Peyer's patch (tissue), 4 donors: ENCODE data around the gene TSTD2. TPM values are rescaled to one million over a fixed set of nuclear protein-coding genes. Genes with fewer than 3 reads are reported as not detected.

Experiments used
- DNase-seq, 3 donors: peaks; one replicate each; pipeline ENCODE4 v3.0.0-alpha.2; 2017 to 2019
- H3K27ac ChIP-seq, 4 donors: fragments of 200-600 bp; sonication (generic); one replicate each; pipeline ENCODE4 v1.5.1; 2016 to 2019
- H3K27me3 ChIP-seq, 2 donors: fragments of 200-600 bp; sonication (generic); one replicate each; pipeline ENCODE4 v1.5.1; 2019
- H3K36me3 ChIP-seq, 3 donors: fragments of 200-600 bp; sonication (generic); one replicate each; pipeline ENCODE4 v1.5.1; 2016 to 2019
- H3K4me1 ChIP-seq, 4 donors: fragments of 200-600 bp; sonication (generic); one replicate each; pipeline ENCODE4 v1.5.1; 2016 to 2019
- H3K4me3 ChIP-seq, 4 donors: fragments of 200-600 bp; sonication (generic); 1 replicate in 3 of 4; 2 replicates in 1 of 4; pipeline ENCODE4 v1.5.1; 2016 to 2019; ENCODE audit warnings: mild to moderate bottlenecking in 1 of 4
- H3K9me3 ChIP-seq, 4 donors: fragments of 200-600 bp; sonication (generic); one replicate each; pipeline ENCODE4 v1.5.1; 2016 to 2019; ENCODE audit warnings: mild to moderate bottlenecking in 1 of 4
- POLR2A ChIP-seq, 2 donors: fragments of 450-650 bp; IDR thresholded peaks; one replicate each; pipeline ENCODE4 v1.5.1; 2017; ENCODE audit warnings: antibody characterized with exemption in 2 of 2, mild to moderate bottlenecking in 2 of 2, moderate library complexity in 2 of 2
- total RNA-seq, 4 donors: library from RNA; depleted of rRNA; stranded (reverse); fragments of >200 nt; gene quantifications; one replicate each; pipeline ENCODE4 v1.1.0, GENCODE V29; 2016
- TF ChIP-seq, protein P1 (sequence below), 6 experiments: fragments of 450-650 bp in 4 of 6; fragments of 200-600 bp in 2 of 6; sonication (generic) in 1 of 6; IDR thresholded peaks; one replicate each; pipeline ENCODE4 v1.5.1; 2017 to 2019; ENCODE audit warnings: antibody characterized with exemption in 6 of 6, mild to moderate bottlenecking in 3 of 6, moderate library complexity in 1 of 6

Gene TSTD2
- 10 to 100 TPM; 17.2 to 32.2 (median 21.8) TPM for total RNA-seq

GRCh38 chr9:97632985-97633858 lies at the start of gene TSTD2, which contains the start of gene NCBP1:
TSTD2 (minus strand) TSS chr9:97633368; CDS start chr9:97627562, 5,806 bp downstream.
NCBP1 (plus strand) TSS chr9:97633821; CDS start chr9:97633882, 61 bp downstream.
- peak; percentile 88 to 91 for TF ChIP-seq POLR2A (IDR thresholded peaks at IDR 0.05)
- TF ChIP-seq, protein P1, sequence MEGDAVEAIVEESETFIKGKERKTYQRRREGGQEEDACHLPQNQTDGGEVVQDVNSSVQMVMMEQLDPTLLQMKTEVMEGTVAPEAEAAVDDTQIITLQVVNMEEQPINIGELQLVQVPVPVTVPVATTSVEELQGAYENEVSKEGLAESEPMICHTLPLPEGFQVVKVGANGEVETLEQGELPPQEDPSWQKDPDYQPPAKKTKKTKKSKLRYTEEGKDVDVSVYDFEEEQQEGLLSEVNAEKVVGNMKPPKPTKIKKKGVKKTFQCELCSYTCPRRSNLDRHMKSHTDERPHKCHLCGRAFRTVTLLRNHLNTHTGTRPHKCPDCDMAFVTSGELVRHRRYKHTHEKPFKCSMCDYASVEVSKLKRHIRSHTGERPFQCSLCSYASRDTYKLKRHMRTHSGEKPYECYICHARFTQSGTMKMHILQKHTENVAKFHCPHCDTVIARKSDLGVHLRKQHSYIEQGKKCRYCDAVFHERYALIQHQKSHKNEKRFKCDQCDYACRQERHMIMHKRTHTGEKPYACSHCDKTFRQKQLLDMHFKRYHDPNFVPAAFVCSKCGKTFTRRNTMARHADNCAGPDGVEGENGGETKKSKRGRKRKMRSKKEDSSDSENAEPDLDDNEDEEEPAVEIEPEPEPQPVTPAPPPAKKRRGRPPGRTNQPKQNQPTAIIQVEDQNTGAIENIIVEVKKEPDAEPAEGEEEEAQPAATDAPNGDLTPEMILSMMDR (IDR thresholded peaks at IDR 0.05), result peak in 3 of 6 experiments; percentile 12 to 17 (median 15)
- H3K36me3 ChIP-seq, result no peaks in the 10 kb centered on the region
- H3K9me3 ChIP-seq, result no peaks in the 10 kb centered on the region
- DNase-seq, result peak; percentile 95 to 99 (median 98)
- peak within 1 kb of the TSS; percentile 93 to 99 (median 94) for H3K27ac ChIP-seq
- peaks cover 0 to 43% (median 0%) of the 10 kb centered on the region in 4 donors for H3K4me1 ChIP-seq
- H3K27me3 ChIP-seq, result no peaks in the 10 kb centered on the region
- peak within 1 kb of the TSS; percentile 61 to 97 (median 84) for H3K4me3 ChIP-seq

- DNase-seq, result no peak
- H3K4me1 ChIP-seq, result no peaks in the 10 kb centered on the region
- H3K4me3 ChIP-seq, result no peak overlapping the region
- no peaks in the 10 kb centered on the region for H3K9me3 ChIP-seq
- H3K27me3 ChIP-seq, result no peaks in the 10 kb centered on the region
- no peak for TF ChIP-seq POLR2A (IDR thresholded peaks at IDR 0.05)
- TF ChIP-seq, protein P1 (IDR thresholded peaks at IDR 0.05), result no peak
- H3K27ac ChIP-seq, result no peak overlapping the region
- H3K36me3 ChIP-seq, result peaks cover 0 to 85% (median 0%) of the 10 kb centered on the region in 3 donors
Measured at GRCh38 chr9:97682242-97682641, 49.1 kb upstream of the TSTD2 start.

GRCh38 chr9:97675655-97676054 lies 42.5 kb upstream of the TSTD2 start:
- no peak overlapping the region for H3K4me3 ChIP-seq
- H3K9me3 ChIP-seq, result no peaks in the 10 kb centered on the region
- H3K27ac ChIP-seq, result no peak overlapping the region
- no peak for TF ChIP-seq POLR2A (IDR thresholded peaks at IDR 0.05)
- TF ChIP-seq, protein P1 (IDR thresholded peaks at IDR 0.05), result no peak
- DNase-seq, result no peak
- H3K27me3 ChIP-seq, result no peaks in the 10 kb centered on the region
- H3K36me3 ChIP-seq, result peaks cover 0 to 94% (median 0%) of the 10 kb centered on the region in 3 donors
- H3K4me1 ChIP-seq, result no peaks in the 10 kb centered on the region

DNA sequence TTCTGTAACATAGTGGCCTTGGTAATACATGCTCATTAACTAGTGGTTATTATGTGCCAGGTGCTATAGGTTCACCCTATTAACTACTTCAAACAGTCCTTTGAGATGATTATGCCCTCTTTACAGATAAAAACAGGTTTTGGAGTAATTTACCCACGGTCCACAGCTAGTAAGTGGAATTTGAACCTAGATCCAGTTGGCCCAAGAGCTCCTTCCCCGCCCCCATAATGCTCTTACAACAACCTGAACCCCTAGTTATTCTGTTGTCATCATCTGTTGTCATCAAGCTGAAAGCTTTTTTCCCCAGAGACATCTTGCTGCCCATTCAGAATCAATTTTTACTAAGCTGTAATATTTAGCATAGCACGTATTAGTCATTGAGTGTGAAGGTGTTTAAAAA lies 40.8 kb upstream of the TSTD2 start:
- DNase-seq, result no peak
- H3K4me1 ChIP-seq, result no peaks in the 10 kb centered on the region
- H3K27me3 ChIP-seq, result no peaks in the 10 kb centered on the region
- no peaks in the 10 kb centered on the region for H3K9me3 ChIP-seq
- no peak overlapping the region for H3K4me3 ChIP-seq
- no peak for TF ChIP-seq POLR2A (IDR thresholded peaks at IDR 0.05)
- TF ChIP-seq, protein P1 (IDR thresholded peaks at IDR 0.05), result no peak
- peaks cover 0 to 99% (median 0%) of the 10 kb centered on the region in 3 donors for H3K36me3 ChIP-seq
- no peak overlapping the region for H3K27ac ChIP-seq

DNA sequence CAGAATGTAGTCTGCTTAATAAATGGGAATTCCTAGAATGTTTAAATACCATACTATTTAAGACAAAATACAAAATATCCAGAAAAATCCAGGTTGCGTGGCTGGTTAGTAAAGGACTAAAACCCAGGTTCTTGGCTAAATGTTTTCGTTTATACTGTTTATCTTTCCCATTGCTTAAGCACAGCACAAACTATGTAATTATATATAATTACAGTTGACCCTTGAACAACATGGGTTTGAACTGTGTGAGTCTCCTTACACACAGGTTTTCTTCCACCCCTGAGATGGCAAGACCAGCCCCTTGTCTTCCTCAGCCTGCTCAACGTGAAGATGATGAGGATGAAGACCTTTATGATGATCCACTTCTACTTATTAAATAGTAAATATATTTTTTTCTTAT lies 39.2 kb upstream of the TSTD2 start:
- Histone ChIP-seq H3K4me1 (no peaks in the 10 kb centered on the region), H3K4me3 (no peak overlapping the region), H3K27me3 (no peaks in the 10 kb centered on the region), H3K36me3 (peaks cover 0 to 99% (median 0%) of the 10 kb centered on the region in 3 donors), H3K27ac (no peak overlapping the region), H3K9me3 (no peaks in the 10 kb centered on the region)
- no peak for TF ChIP-seq POLR2A (IDR thresholded peaks at IDR 0.05)
- TF ChIP-seq, protein P1 (IDR thresholded peaks at IDR 0.05), result no peak
- no peak for DNase-seq
